AG09309 (cell line): ENCODE data around the gene LDB2.
A peak's percentile ranks its signal among the peaks of the same experiment; 100 is the strongest.
"Not testable (repeated sequence)": the region's sequence is repeated elsewhere in the genome, so short reads cannot be mapped to it uniquely, and the experiment has no call there.

ENCODE experiments used
- DNase-seq: peaks from one replicate; pipeline ENCODE4 v3.0.0-alpha.2; 2010; ENCODE audit warnings: low read depth
- H3K4me3 ChIP-seq: 2 replicates; pipeline ENCODE4 v1.5.1; 2011; ENCODE audit warnings: mild to moderate bottlenecking, low read depth, low read length, moderate library complexity; ENCODE audit not compliant: control insufficient read depth
- TF ChIP-seq, protein P1 (sequence below): IDR thresholded peaks from 2 replicates; pipeline ENCODE4 v1.5.1; 2011; ENCODE audit warnings: mild to moderate bottlenecking, low read depth, low read length, inconsistent platforms; ENCODE audit not compliant: insufficient read depth, control insufficient read depth; ENCODE audit errors: missing control alignments

LDB2 gene

DNA sequence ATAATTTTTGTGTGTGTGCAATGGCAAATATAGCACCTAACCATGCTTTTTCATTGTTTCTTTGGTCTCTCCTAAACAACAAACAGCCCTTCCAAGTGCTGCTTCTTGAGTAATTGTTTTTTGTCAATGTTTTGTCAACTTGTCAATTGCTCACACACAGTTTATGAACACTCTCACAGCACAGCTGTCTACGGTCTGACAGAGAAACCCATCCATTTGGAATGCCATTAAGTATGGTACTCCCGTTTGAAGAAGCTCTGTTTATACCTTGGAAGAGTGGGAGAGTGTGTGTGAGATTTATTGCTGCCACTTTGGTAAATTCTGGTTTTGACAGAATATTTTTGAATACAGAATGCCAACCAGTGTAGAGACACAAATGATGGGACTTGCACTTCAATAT, 254.6 kb downstream of the LDB2 start:
- TF ChIP-seq, protein P1, sequence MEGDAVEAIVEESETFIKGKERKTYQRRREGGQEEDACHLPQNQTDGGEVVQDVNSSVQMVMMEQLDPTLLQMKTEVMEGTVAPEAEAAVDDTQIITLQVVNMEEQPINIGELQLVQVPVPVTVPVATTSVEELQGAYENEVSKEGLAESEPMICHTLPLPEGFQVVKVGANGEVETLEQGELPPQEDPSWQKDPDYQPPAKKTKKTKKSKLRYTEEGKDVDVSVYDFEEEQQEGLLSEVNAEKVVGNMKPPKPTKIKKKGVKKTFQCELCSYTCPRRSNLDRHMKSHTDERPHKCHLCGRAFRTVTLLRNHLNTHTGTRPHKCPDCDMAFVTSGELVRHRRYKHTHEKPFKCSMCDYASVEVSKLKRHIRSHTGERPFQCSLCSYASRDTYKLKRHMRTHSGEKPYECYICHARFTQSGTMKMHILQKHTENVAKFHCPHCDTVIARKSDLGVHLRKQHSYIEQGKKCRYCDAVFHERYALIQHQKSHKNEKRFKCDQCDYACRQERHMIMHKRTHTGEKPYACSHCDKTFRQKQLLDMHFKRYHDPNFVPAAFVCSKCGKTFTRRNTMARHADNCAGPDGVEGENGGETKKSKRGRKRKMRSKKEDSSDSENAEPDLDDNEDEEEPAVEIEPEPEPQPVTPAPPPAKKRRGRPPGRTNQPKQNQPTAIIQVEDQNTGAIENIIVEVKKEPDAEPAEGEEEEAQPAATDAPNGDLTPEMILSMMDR: no peak
- H3K4me3 ChIP-seq: no peak overlapping the region
- no peak for DNase-seq

DNA sequence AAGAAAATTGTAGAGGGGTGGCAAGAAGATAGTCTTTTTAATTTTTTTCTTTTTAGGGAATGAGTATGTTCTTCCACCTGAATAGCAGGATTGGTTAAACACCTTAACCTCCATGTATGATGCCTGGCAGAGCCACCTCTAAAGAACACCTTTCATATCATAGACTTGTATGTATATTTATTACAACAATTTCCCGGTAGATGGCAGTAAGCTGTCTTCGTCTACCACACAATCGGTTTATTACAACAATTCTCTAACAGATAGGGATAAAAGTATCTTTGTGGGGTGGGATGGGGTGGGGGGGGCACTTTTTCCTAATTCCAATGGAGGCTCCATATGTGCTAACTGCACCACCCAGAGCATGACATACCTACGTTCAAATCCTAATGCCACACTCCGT, 255.5 kb downstream of the LDB2 start:
- no peak for DNase-seq
- TF ChIP-seq, protein P1: peak; percentile 17
- H3K4me3 ChIP-seq: no peak overlapping the region

DNA sequence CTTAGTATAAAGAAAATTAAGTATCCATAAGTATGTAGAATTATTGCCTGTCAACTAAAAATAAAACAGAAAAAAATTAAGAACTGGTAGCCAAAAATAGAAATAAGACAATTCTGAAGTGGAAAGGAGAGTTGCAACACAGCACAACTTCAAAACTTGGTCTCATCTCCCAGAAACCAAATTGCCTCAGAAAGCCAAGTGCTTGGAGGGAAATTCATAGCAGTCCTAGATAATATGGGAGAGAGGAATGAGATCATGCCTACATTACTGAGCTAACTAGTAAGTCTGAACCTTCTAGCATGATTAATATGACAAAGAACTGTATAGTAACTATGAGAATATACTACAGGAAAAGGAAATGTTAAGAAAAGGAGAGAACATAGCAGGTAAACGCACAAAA, 256.5 kb downstream of the LDB2 start:
- no peak overlapping the region for H3K4me3 ChIP-seq
- DNase-seq: peak; percentile 70
- TF ChIP-seq, protein P1: no peak

DNA sequence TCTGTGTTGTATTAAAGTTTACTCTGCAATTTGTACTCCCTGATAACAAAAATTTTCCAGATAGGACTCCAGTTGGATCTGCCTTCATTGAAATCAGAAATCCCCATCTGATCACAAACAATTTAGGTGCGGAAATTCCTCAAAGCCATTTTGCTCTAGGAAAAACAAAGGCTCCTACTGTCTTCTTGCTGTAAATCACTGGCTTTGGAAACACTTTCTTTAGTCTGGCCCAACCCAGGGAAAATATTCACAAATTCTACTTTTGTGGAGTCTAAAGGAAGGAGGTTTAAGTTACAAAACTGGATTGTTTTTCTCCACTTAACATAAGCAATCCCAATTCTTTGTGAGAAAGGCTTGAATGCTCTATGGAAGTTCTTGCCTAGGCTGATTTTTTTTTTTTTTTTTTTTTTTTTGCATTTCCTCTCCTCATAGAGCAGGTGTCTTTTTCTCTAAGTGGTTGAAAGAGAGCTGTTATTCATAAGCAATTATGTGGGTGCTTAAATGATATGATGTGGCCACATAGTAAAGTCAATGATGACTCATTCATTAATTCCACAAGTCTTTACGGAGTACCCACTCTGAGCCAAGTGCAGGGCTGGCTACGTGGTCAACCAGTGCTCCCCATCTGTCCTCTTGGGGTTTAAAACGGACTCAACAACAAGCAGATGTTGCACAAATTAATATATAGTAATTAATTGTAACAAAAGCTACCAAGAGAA, 261.4 kb downstream of the LDB2 start:
- DNase-seq: no peak
- TF ChIP-seq, protein P1: no peak
- no peak overlapping the region for H3K4me3 ChIP-seq

DNA sequence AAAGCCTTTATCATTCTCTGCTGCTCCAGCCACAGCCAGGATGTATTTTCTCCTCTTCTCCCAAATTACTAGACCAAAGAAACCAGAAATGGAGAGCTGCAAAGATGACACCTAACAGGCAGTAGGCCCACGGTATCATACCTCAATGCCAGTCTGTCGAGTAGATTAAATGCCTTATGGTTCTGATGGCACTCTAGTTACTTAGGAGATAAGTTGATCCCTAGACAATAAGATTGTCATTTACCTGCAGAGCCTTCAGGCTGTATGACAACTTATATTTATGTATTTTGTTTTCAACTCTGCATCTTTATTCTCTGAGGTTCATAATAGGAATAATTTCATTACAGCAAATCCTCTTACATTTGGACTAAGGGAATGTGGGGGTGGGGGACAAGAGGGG, 262.1 kb downstream of the LDB2 start:
- no peak overlapping the region for H3K4me3 ChIP-seq
- TF ChIP-seq, protein P1: no peak
- no peak for DNase-seq

DNA sequence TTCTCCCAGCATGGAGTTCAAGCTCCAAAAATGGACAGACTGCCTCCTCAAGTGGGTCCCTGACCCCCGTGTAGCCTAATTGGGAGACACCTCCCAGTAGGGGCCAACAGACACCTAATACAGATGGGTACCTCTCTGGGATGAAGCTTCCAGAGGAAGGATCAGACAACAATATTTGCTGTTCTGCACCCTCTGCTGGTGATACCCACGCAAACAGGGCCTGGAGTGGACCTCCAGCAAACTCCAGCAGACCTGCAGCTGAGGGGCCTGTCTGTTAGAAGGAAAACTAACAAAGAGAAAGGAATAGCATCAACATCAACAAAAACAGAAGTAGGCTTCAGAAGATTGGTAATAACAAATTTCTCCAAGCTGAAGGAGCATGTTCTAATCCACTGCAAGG, 269.2 kb downstream of the LDB2 start:
- H3K4me3 ChIP-seq, DNase-seq: not testable (repeated sequence)

DNA sequence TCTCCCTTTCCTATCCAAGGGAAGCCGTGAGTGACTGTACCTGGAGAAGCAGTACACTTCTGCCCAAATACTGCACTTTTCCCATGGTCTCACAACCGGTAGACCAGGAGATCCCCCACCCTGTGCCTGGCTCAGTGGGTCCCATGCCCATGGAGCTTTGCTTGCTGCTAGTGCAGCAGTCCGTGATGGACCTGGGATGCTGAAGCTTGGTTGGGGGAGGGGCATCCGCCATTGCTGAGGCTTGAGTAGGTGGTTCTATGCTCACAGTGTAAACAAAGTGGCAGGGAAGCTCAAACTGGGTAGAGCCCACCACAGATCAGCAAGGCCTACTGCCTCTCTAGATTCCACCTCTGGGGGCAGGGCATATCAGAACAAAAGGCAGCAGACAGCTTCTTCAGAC, 269.6 kb downstream of the LDB2 start:
- not testable (repeated sequence) for H3K4me3 ChIP-seq, DNase-seq

DNA sequence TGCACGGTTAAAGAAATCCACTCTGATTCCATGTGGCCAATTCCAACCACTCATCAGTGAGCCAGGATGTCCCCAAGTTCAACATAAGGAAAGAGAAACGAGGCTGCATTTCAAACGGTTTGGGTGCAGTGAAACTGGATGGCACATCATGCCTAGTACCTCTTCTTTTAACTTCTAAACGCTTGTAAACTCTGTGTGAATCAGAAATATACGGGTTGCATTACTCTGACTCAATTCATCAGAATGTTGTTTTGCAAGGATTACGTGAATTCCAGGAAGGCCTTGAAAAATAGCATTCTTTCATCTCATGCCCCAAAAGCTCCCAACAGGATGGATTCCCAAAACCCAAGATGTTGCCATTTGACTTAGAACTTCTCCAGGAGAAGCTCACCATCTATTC, 270.4 kb downstream of the LDB2 start:
- DNase-seq: peak; percentile 97
- TF ChIP-seq, protein P1: no peak
- no peak overlapping the region for H3K4me3 ChIP-seq
